GM18858 (cell line): Measurements from ENCODE around the gene PRDM1.

Source experiments
- ATAC-seq: cut with Tn5 transposase; IDR thresholded peaks from one replicate; pipeline ENCODE4 v1.9.1; 2021; ENCODE audit not compliant: unreplicated experiment

PRDM1 gene

DNA sequence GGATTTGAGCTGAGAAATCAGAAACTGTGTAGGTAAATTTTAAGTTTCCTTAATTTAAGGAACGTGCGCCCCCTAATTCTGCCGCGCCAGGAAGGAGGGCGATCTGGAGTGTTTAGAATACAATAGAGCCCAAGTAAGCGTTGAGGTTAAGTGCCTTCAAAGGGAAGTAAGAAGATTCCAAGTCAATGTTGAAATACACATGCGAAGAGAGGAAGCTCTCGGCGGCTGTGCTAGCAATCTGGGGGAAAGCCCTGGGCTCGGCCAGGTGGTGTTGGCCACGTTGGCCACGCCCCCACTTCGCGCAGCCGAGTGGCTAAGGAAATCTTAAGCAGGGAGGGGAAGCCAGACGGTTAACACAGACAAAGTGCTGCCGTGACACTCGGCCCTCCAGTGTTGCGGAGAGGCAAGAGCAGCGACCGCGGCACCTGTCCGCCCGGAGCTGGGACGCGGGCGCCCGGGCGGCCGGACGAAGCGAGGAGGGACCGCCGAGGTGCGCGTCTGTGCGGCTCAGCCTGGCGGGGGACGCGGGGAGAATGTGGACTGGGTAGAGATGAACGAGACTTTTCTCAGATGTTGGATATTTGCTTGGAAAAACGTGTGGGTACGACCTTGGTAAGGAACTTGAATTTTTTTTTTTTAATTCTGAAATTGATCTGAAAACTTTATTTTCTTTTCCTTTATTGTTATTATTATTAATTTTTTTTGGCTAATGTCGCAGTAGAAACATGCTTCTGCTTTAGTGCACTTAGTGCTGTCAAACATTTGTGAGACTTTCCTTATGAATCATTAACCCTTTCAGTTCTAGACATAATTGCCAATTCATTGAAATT is at the start of gene PRDM1:
Gene PRDM1, plus strand, starts transcription at position 353 of the 830 bp plus-strand sequence. Its CDS starts 218 bp downstream, at position 571.
- ATAC-seq = peak; percentile 49

GRCh38 chr6:106037060-106037459 is 49.1 kb upstream of the PRDM1 start:
- no peak for ATAC-seq

- no peak for ATAC-seq
Measured at GRCh38 chr6:106039897-106040592, 46.1 kb upstream of the PRDM1 start.

DNA sequence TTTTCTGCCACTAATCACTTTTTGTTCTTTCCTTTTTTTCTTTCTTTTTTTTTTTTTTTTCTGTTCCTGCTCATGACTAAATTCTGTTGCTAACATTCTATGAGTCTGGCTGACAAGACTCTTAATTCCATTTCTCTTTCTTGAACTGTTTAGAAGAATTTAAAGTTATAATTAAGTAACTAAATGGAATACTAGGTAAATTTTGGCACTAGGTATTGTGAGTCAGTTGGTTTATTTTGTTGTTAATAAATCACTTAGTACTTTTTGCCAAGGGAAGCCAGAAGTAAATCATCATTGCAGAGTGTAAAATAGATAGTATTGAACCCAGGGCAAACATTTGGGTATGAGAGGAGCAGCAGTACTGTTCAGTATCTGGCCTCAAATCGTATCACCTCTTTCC is 42.0 kb upstream of the PRDM1 start:
- ATAC-seq = no peak

DNA sequence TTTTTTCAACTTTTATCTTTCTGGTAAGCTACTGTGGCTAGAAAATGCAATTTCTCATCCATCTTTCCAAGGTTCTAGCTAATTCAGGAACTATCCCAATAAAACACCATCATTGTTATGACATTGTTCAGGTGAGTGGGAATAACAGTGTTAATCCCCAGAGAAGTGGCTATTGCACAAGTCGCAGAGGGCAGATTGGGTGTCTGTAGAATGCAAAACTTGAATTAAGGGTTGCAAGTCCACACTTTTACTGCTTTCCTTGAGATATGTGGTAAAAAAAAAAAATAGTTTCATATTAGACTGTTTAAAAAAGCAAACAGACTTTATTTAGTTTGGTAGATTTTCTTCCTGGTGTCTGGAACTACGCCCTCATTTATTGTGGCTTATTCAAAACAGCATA is 41.1 kb upstream of the PRDM1 start:
- no peak for ATAC-seq

- ATAC-seq = no peak
Measured at GRCh38 chr6:106046116-106046853, 39.9 kb upstream of the PRDM1 start.

DNA sequence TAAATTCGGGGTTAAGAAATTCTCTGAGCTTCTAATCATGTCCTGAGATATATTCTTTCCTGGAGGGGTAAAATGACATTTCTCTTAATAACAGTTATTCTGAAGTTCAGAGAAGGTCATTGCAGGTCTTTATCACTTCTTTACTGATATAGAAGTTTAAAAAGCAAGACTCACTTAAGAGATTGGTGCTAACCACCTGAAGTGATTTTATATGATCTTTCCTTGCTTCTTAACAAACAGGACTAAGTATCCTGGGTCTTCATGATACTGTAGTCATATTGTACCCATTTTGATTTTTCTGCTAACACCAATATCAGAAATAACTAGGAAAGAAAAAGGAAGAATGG is 39.3 kb upstream of the PRDM1 start:
- ATAC-seq = no peak

DNA sequence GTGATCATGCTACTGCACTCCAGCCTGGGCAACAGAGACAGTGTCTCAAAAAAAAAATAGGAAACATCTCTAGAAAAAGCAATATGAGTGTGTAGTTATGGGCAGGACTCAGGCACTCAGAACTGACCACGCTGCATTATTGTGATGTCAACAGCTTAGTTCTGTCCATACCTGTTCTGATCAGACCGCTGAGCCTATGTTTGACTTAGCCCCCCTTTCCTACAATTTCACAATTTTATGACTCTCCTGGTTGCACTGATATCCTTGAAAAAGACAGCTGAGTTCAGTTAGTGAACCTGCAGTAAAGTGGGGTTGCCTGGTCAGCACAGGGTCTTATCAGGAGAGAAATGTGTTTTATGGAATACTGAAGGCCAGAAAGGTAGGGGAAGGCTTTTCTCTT is 37.8 kb upstream of the PRDM1 start:
- no peak for ATAC-seq

DNA sequence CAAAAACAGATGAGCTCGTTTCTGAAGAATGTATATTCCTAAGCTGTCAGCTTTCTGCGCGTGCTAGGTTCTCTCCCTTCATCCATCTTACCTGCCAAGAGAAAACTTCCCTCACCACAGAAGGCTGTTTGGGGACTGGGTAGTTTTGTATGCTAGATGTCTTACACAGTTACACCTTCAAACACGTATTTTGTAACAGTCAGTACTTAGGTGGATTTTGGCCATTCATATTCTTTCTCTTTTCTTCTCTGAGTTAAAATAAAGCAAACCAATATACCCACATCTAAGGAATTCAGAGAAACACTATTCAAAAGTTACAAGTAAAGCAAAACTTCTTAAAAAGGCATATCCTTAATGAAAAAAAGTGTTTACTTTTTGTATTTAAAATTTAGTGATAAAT is 35.6 kb upstream of the PRDM1 start:
- ATAC-seq = no peak

- ATAC-seq = no peak
Measured at GRCh38 chr6:106051226-106051625, 34.9 kb upstream of the PRDM1 start.

DNA sequence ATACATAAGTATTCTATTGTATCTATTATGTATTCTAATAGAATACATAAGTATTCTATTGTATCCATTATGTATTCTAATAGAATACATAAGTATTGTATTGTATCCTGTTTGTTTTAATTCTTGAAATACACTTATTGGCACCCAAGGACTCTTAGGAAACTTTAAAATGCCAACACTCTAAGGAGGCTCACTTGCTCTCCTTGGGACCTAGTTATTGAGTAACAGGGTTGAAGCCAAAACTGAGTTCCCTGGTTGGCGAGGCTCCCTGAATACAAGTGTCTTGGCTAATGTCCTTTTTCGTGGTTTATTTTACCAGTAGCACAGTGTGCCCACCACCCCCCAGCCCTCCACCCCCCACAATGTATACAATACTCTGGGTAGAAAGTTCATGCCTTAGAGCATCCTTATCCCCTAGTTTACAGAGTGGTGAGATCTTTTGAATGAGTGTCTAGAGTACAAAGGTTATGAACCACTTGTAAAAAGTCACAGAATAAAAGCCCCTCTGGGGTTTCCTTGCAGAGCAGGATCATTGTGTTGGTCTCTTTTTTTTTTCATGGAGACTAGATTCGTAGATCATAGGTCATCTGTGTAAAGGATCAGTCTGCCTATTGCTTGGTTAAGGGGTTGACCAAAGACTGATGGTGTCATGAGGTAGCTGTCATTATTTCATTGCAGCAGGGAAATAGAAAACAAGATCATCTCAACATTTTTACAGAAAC is 32.5 kb upstream of the PRDM1 start:
- ATAC-seq = no peak

DNA sequence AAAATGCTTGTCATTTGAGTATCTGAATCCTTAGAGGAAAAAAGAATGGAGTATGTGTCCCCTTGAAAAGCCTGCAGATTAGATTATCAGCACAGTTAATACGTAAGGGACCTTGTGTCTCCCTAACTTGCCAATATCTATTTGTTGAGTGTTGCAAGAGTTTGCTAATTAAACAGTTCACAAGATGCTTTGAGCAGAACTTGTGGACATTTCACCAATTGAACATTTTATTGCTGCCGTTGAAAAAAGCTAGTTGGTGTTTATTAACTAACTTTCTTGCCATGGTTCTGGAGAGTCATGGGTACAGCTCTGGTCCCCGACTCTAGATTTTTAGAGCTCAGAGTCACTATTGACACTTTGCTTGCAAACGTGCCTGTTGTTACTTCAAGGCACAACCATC is 30.6 kb upstream of the PRDM1 start:
- ATAC-seq = no peak

DNA sequence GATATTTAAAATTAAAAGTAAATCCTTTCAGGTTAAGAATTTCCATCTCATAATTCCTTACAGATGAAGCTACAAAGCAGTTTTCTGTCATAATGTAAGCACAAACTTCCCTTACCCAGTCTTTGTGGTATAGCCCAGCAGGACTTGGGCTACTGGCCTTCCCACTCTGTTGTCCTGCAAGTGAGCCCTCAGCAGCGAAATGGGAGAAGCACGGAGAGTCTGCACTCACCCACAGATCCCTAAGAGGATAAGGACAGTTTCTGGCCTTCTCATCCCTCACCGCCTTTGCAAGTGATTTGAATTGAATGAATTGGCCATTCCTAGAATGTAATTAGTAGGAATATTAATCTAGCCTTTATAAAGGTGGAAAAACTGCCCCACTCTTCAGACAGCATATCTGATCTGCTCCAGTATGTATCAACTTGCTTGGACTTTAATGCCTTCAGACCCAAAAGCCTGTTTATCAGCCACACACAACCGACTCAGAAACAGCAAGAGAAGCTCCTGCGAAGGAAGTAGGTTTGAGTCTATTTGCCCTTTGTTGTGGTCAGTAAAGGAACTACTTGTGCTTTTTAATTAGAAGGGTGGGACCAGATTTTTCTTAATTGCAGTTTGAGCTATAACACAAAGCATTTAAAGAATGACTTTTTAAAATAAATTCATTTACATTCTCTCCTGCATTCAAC is 29.9 kb upstream of the PRDM1 start:
- ATAC-seq = no peak

DNA sequence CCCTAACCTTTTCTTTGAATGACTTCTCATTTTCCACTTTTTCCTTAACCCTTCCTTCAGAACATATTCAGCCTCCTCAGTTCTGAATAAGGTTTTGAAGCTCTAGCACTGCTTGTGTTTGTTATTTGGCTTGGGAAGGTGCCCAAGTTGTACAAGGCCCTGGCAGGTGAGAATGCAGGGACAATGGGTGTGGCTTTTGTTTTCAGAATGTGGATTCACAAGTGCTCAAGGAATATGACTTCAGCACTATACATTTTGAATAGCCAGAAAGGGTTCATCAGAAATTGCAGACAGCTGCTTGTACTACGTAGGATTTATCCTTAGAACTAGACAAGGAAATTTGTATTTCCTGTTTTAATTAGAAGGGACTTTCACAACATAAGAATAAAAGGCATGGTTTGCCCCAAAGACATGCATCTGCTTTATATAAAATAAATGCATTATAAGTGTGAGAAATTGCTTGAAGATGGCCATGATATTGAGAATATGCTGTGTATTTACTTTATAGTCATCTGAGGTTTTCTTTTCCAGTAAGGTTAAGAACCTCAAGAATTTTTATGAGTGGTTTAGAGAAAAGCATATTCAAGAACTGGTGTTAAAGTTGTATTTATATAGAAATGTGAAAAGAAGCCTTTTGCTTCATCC is 29.3 kb upstream of the PRDM1 start:
- ATAC-seq = no peak

DNA sequence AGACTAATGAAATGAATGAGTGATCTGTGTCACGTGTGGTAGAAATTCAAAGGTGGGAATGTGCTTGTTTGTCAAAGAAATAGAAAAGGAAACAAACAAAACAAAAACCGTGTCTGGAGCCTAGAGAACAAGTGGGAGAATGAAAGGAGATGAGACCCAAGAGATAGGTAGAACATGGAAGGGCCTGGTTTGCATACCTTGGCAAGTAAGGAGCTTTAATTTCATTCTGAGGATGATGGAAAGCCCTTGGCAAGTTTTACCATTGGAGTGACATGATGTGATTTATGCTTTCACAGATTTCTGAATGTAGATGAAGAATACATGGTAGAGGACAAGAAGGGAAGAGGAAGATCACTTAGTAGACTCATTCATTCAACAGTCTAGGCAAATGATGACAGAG is 26.8 kb upstream of the PRDM1 start:
- no peak for ATAC-seq

- ATAC-seq = no peak
Measured at GRCh38 chr6:106060167-106060566, 26.0 kb upstream of the PRDM1 start.

GRCh38 chr6:106063448-106063850 is 22.7 kb upstream of the PRDM1 start:
- no peak for ATAC-seq

- ATAC-seq = no peak
Measured at GRCh38 chr6:106064142-106064541, 22.0 kb upstream of the PRDM1 start.

DNA sequence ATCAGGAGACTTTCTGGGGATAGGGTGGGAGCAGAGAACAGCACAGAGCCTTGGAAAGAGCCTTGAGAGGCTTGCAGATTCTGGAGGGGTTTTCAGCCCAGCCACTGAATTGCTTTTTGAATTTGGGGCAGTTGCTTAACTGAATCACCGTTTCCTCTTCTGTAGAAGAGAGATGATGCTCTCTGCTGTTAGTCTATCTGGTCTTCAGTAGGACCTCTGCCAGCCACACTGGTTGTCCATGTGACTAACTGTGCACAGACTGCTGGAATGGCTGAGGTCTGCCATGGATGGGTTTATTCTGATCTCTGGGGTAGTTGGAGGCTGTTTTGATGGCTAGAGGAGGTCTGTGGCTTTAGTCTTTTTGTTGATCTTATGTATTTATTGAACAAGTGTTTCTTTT is 21.4 kb upstream of the PRDM1 start:
- no peak for ATAC-seq

GRCh38 chr6:106066989-106067388 is 19.1 kb upstream of the PRDM1 start:
- ATAC-seq = no peak
